ENCODE results near the gene DDX10.

- TF ChIP-seq CTCF (IDR thresholded peaks at IDR 0.05), result no peak
- no peak for TF ChIP-seq POLR2A (IDR thresholded peaks at IDR 0.05)
Measured at GRCh38 chr11:108817976-108818375, 153.1 kb downstream of the DDX10 start.

Data from testis (tissue), 2 donors.